C4-2B (cell line): ENCODE data around the gene CXCR5.

Experiments
- H3K27ac ChIP-seq: fragments of 450-650 bp; 2 replicates; pipeline ENCODE4 v1.5.1; 2017
- CTCF ChIP-seq: fragments of 450-650 bp; conservative IDR thresholded peaks from 2 replicates; pipeline ENCODE4 v1.5.1; 2017; ENCODE audit warnings: mild to moderate bottlenecking
- ZFX ChIP-seq: fragments of 450-650 bp; IDR thresholded peaks from 2 replicates; pipeline ENCODE4 v1.6.1; 2017

CXCR5 gene

GRCh38 chr11:118878163-118878563 lies 5.5 kb upstream of the CXCR5 start:
- TF ChIP-seq ZFX (no peak), CTCF (no peak)
- H3K27ac ChIP-seq: no peak overlapping the region

- H3K27ac ChIP-seq: no peak overlapping the region
- TF ChIP-seq ZFX (no peak), CTCF (no peak)
Observed at GRCh38 chr11:118881228-118881627, 2.5 kb upstream of the CXCR5 start.

- TF ChIP-seq ZFX (no peak), CTCF (no peak)
- H3K27ac ChIP-seq: no peak overlapping the region
Observed at GRCh38 chr11:118882491-118882890, 1.2 kb upstream of the CXCR5 start.

GRCh38 chr11:118883004-118883367 lies 706 bp upstream of the CXCR5 start:
- no peak overlapping the region for H3K27ac ChIP-seq

GRCh38 chr11:118884875-118885274 lies 1.2 kb downstream of the CXCR5 start:
- TF ChIP-seq ZFX: no peak
- no peak for TF ChIP-seq CTCF
- H3K27ac ChIP-seq: no peak overlapping the region

More at GRCh38 chr11:118883004-118883367, 706 bp upstream of the CXCR5 start:
- no peak for TF ChIP-seq ZFX
- no peak for TF ChIP-seq CTCF

- TF ChIP-seq CTCF (no peak), ZFX (no peak)
- H3K27ac ChIP-seq: no peak overlapping the region
Observed at GRCh38 chr11:118885319-118885718, 1.6 kb downstream of the CXCR5 start.

- no peak for TF ChIP-seq ZFX
- no peak for TF ChIP-seq CTCF
Observed at GRCh38 chr11:118885831-118886565, 2.3 kb downstream of the CXCR5 start.

More at GRCh38 chr11:118885831-118886565, 2.3 kb downstream of the CXCR5 start:
- no peak overlapping the region for H3K27ac ChIP-seq
